Bone marrow (tissue), 2 donors: ENCODE measurements around the gene NFXL1.
A peak's percentile ranks its signal among the peaks of the same experiment; 100 is the strongest.

Experiments used
- DNase-seq, 2 donors: peaks; one replicate each; lab custom pipeline; 2025; lab: John Stamatoyannopoulos, UW

NFXL1 gene

GRCh38 chr4:47831026-47831679 lies 83.2 kb downstream of the NFXL1 start:
- DNase-seq = no peak

- no peak for DNase-seq
Measured at GRCh38 chr4:47830265-47831025, 83.9 kb downstream of the NFXL1 start.

DNA sequence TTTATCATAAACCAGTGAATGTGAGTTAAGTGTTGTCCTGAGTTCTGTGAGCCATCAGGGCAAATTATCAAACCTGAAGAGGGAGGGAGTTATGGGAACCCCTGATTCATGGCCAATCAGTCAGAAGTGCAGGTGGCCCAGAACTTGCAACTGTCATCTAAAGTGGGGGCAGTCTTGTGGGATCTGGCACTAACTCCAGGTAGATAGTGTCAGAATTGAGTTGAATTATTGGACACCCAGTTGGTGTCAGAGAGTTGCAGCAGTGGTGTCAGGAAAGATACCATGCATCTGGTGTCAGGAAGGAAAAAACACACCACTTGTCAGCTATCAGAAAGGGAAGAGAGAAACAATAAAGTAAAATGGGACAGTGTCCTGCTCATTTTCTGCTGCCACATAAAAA lies 84.9 kb downstream of the NFXL1 start:
- DNase-seq = no peak

DNA sequence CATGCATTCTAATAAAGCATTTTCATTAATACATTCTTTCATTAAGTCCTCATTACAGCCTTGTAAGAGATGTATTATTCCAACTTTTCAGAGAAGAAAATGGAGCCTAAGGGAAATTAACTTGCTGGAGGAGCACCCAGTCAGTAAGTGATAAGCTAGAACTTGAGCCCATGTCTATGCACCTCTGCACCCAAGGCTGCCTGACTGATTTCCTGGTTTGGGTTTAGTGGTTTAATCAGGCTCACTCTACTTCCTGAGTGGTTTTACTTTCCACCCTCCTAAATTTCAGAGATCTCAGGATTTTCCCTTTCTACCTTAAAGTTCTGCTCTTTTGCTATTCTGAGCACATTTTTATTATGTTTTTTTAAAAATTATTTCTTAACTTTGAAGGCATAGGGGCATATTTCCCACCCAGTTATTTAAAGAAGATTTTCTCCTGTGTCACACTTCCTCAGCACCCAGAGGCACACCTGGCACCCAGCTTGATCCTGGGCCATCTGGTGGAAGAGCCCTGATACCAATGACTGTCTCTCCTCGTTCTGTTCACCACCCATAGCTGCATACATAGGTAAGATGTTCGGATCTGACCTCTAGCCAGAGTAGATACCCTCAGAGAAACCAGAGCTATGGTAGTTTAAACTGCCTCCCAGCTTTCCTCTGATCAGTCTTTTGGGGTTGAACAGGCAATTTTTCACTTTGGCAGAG lies 86.9 kb downstream of the NFXL1 start:
- no peak for DNase-seq

- no peak for DNase-seq
Measured at GRCh38 chr4:47824840-47825239, 89.5 kb downstream of the NFXL1 start.

DNA sequence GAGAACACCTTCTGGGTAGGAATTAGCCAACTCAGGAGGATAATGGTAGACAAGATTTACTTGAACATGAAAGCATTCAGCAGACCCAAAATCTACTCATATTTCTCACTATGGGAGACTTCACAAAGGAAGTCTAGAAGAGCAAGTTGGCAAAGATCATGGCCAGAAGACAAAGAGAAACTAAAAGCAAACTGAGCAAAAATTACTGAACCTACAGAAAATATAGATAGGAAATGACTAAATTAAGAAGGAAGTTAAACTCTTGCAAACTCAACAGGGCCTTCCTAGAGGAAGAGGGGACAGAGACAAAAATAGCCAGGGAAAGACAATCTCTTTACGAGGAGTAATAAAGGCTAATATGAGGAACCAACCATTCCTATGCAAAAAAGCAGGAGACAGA lies 95.2 kb downstream of the NFXL1 start:
- DNase-seq = peak in 1 of 2 donors; percentile 46

GRCh38 chr4:47817275-47817674 lies 97.1 kb downstream of the NFXL1 start:
- no peak for DNase-seq

- no peak for DNase-seq
Measured at GRCh38 chr4:47816748-47817147, 97.6 kb downstream of the NFXL1 start.

- DNase-seq = no peak
Measured at GRCh38 chr4:47814618-47815295, 99.6 kb downstream of the NFXL1 start.

GRCh38 chr4:47809654-47810203 lies 104.7 kb downstream of the NFXL1 start:
- no peak for DNase-seq

DNA sequence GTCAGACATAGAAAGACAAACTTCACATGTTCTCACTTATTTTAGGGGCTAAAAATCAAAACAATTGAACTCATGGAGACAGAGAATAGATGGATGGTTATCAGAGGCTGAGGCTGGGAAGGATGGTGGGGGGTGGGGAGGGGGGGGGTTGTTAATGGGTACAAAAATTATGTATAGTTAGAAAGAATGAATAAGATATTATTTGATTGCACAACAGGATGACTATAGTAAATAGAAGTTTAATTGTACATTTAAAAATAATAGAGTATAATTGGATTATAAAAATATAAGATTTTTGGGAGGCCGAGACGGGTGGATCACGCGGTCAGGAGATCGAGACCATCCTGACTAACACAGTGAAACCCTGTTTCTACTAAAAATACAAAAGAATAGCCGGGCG lies 109.8 kb downstream of the NFXL1 start:
- no peak for DNase-seq

DNA sequence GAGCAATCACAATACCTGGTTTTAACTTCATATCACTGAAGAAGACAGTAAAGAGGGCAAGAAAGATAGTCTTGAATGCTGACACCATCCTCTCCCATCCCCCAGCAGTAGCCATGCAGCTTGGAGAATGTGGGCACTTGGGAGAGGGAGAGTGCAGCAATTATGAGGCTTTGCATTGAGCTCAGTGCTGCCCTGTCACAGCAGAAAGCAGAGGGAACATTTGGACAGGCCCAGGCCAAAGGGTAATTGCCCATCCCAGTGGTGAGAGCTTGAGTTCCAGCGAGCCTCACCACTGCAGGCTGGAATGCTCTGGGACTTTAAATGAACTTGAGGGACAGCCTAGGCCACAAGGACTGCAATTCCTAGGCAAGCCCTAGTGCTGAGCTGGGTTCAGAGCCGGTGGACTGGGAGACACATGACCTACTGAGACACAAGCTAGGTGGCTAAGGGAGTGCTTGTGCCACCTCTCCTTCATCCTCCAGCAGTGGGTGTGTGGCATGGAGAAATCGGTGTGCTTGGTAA lies 112.8 kb downstream of the NFXL1 start:
- no peak for DNase-seq

GRCh38 chr4:47798165-47798564 lies 116.2 kb downstream of the NFXL1 start:
- no peak for DNase-seq
